Uterus (tissue), 2 donors: ENCODE measurements around the gene ADORA2B.

Source experiments
- POLR2A ChIP-seq, 2 donors: fragments of 450-650 bp; IDR thresholded peaks; one replicate each; pipeline ENCODE4 v1.6.1; 2016; ENCODE audit warnings: antibody characterized with exemption in 2 of 2, mild to moderate bottlenecking in 1 of 2, moderate library complexity in 1 of 2
- TF ChIP-seq, protein P1 (sequence below), 4 experiments: fragments of 200-600 bp in 2 of 4; fragments of 450-650 bp in 2 of 4; sonication (generic) in 2 of 4; IDR thresholded peaks; one replicate each; pipeline ENCODE4 v1.5.1; 2016 to 2019; ENCODE audit warnings: antibody characterized with exemption in 4 of 4, mild to moderate bottlenecking in 2 of 4, moderate library complexity in 1 of 4

DNA sequence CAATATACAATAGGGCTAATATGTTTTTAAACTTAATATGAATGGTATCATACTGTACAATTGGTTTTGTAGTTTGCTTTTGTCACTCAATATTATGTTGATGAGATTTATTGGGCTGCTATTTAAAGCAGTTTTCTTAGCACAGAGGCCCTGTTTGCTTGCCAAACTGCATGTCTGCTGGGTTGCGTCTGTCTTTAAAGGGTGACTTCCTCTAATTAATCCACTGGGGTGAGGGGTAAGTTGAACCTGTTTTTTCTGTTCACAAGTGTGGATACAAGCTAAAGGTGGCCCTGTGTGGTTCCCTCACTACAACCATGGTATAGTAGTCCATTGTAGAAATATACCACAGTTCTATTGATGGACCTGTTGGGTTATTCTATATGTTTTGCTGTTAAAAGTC lies 74.4 kb downstream of the ADORA2B start:
- TF ChIP-seq, protein P1, sequence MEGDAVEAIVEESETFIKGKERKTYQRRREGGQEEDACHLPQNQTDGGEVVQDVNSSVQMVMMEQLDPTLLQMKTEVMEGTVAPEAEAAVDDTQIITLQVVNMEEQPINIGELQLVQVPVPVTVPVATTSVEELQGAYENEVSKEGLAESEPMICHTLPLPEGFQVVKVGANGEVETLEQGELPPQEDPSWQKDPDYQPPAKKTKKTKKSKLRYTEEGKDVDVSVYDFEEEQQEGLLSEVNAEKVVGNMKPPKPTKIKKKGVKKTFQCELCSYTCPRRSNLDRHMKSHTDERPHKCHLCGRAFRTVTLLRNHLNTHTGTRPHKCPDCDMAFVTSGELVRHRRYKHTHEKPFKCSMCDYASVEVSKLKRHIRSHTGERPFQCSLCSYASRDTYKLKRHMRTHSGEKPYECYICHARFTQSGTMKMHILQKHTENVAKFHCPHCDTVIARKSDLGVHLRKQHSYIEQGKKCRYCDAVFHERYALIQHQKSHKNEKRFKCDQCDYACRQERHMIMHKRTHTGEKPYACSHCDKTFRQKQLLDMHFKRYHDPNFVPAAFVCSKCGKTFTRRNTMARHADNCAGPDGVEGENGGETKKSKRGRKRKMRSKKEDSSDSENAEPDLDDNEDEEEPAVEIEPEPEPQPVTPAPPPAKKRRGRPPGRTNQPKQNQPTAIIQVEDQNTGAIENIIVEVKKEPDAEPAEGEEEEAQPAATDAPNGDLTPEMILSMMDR (IDR thresholded peaks at IDR 0.05) = no peak
- TF ChIP-seq POLR2A (IDR thresholded peaks at IDR 0.05) = no peak
